ENCODE measurements around the gene OTP.

- TF ChIP-seq PKNOX1 (IDR thresholded peaks at IDR 0.05) (no peak), ARNT (IDR thresholded peaks at IDR 0.05) (no peak), NFRKB (IDR thresholded peaks at IDR 0.05) (no peak), FOXM1 (IDR thresholded peaks at IDR 0.05; ENCODE audit: borderline replicate concordance) (no peak), ZNF384 (IDR thresholded peaks at IDR 0.05) (no peak), FOXA1 (IDR thresholded peaks at IDR 0.05) (no peak), SP1 (IDR thresholded peaks at IDR 0.05) (no peak), BHLHE40 (IDR thresholded peaks at IDR 0.05; ENCODE audit: borderline replicate concordance) (no peak), SUZ12 (IDR thresholded peaks at IDR 0.05) (no peak), FOXK2 (IDR thresholded peaks at IDR 0.05) (no peak), TARDBP (IDR thresholded peaks at IDR 0.05) (no peak), HDGF (IDR thresholded peaks at IDR 0.05; ENCODE audit: borderline replicate concordance) (no peak), ELF4 (IDR thresholded peaks at IDR 0.05) (no peak)
Measured at GRCh38 chr5:77670526-77670925, 32.0 kb upstream of the OTP start.
